C4-2B (cell line): ENCODE measurements around the gene UBR2.
"Not testable (repeated sequence)": the region's sequence is repeated elsewhere in the genome, so short reads cannot be mapped to it uniquely, and the experiment has no call there.

Experiments used
- H3K27ac ChIP-seq: fragments of 450-650 bp; 2 replicates; pipeline ENCODE4 v1.5.1; 2017
- ZFX ChIP-seq: fragments of 450-650 bp; IDR thresholded peaks from 2 replicates; pipeline ENCODE4 v1.6.1; 2017
- TF ChIP-seq, protein P1 (sequence below): fragments of 450-650 bp; conservative IDR thresholded peaks from 2 replicates; pipeline ENCODE4 v1.5.1; 2017; ENCODE audit warnings: mild to moderate bottlenecking

The UBR2 gene

DNA sequence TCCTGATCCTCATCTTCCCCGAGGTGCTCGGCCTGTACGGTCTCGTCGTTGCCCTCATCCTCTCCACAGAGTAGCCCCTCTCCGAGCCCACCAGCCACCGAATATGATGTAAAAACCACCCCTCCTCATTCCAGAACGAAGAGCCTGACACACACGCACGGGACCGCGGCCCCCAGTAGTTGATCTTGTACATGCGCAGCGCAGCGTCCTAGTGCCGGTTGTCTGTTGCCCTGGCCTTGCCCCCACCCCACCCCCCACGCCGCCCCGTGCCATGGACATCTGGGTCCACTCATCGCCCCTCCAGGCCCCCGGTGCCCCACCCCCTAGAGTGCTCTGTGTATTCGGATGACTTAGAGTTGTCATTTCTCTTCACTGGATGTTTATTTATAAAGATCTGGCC, 163.8 kb downstream of the UBR2 start:
- TF ChIP-seq, protein P1, sequence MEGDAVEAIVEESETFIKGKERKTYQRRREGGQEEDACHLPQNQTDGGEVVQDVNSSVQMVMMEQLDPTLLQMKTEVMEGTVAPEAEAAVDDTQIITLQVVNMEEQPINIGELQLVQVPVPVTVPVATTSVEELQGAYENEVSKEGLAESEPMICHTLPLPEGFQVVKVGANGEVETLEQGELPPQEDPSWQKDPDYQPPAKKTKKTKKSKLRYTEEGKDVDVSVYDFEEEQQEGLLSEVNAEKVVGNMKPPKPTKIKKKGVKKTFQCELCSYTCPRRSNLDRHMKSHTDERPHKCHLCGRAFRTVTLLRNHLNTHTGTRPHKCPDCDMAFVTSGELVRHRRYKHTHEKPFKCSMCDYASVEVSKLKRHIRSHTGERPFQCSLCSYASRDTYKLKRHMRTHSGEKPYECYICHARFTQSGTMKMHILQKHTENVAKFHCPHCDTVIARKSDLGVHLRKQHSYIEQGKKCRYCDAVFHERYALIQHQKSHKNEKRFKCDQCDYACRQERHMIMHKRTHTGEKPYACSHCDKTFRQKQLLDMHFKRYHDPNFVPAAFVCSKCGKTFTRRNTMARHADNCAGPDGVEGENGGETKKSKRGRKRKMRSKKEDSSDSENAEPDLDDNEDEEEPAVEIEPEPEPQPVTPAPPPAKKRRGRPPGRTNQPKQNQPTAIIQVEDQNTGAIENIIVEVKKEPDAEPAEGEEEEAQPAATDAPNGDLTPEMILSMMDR, result no peak
- no peak for TF ChIP-seq ZFX
- no peak overlapping the region for H3K27ac ChIP-seq

DNA sequence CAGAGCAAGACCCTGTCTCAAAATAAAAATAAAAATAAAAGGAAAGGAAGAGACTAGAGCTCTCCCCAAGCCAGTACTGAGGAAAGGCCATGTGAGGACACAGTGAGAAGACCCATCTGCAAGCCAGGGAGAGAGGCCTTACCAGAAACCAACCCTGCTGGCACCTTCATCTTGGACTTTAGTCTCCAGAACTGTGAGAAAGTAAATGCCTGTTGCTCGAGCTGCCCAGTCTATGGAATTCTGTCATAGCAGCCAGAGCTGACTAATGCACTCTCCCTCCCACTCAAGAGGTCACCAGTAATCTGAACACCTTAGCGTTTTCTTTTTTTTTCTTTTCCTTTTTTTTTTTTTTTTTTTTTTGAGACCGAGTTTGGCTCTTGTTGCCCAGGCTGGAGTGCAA, 165.9 kb downstream of the UBR2 start:
- no peak for TF ChIP-seq ZFX
- TF ChIP-seq, protein P1, result no peak
- no peak overlapping the region for H3K27ac ChIP-seq

DNA sequence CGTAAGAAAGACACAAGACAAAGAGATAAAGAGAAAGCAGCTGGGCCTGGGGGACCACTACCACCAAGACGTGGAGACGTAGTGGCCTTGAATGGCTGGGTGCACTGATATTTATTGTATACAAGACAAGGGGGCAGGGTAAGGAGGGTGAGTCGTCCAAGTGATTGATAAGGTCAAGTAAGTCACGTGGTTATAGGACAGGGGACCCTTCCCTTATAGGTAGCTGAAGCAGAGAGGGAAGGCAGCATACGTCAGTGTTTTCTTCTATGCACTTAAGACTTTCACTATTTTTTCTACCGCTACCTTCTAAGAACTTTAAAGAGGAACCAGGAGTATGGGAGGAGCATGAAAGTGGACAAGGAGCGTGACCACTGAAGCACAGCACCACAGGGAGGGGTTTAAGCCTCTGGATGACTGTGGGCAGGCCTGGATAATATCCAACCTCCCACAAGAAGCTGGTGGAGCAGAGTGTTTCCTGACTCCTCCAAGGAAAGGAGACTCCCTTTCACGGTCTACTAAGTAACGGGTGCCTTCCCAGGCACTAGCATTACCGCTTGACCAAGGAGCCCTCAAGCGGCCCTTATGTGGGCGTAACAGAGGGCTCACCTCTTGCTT, 170.1 kb downstream of the UBR2 start:
- not testable (repeated sequence) for H3K27ac ChIP-seq

DNA sequence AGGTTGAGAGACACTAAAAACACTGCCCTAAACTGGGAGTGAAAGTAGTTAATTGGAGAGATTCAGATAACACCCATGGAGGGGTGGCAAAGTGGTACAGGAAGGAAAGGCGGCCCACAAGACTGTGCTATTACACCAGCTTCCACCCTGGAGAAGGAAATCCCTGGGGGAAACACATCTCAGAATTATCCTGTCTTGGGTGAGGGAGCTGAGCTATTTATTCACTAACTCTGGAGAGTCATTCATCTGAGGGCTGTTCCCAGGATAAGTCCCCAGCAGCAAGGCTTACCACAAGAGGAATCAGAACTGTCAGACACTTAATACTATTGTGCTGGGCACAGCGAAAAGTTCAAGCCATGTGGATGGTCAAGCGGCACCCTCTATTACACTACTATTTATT, 172.1 kb downstream of the UBR2 start:
- no peak overlapping the region for H3K27ac ChIP-seq
- no peak for TF ChIP-seq ZFX
- TF ChIP-seq, protein P1, result no peak

DNA sequence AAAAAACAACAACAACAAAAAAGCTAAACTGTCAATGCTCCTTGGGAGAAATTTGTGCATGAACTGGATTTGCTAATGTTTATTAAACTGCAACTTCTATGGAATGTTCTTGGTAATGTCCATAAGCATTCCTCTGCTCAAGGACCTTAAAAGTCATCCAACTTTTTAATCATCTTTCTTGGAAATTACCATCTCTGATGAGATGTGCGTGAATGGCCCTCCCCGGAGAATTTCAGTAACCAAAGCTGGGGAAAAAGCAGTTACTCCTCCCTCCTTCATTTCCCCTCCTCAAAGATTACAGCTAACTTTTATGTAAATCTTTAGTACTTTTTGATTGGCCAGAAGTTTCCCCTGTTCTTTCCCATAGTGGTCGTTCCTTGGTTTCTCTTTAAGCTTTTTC, 176.9 kb downstream of the UBR2 start:
- H3K27ac ChIP-seq, result no peak overlapping the region
- no peak for TF ChIP-seq ZFX
- TF ChIP-seq, protein P1, result no peak

DNA sequence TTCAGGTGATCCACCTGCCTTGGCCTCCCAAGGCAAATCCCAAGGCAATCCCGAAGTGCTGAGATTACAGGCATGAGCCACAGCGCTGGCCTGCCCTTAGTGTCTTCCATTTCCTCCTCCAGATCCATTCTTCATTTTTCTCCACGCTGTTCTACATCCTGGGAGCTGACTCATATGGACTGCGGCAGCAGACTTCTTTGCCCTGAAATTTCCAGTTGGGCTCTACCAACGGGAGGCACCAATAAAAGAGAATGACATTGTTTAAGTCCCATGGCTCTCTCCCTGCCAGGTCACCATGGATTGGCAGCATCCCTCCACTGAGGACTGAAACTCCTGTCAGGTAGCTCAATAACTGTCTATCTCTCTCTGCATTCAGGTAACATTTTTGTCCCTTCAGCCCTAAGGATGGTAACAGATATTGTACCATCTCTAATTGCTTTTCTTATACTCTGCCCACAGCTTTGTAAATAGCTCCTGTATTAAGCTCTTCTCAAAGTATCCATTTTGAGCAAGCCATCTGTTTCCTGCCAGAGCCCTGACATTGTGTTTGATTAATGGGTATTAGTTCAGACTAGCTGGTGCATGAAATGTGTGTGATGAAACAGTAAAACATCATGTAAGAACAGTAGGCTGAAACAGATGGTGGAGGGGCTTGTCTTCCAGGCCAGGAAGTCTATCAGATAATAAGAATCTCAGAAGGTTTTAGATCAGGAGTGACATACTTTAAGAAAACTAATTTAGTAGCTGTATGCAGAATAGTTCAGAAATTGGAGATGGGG, 178.5 kb downstream of the UBR2 start:
- no peak for TF ChIP-seq ZFX
- TF ChIP-seq, protein P1, result no peak
- no peak overlapping the region for H3K27ac ChIP-seq
